Osteocyte (in vitro differentiated cells): ENCODE measurements around the gene COA1. TPM values are rescaled to one million over a fixed set of nuclear protein-coding genes. Genes with fewer than 3 reads are reported as not detected.

Source experiments
- DNase-seq: peaks from one replicate; pipeline ENCODE4 v3.0.0; 2021; ENCODE audit warnings: mixed read lengths; ENCODE audit not compliant: unreplicated experiment; ENCODE audit errors: extremely low spot score
- H3K27ac Mint-ChIP-seq: one replicate; pipeline ENCODE4 v1.8.0; 2021; ENCODE audit warnings: mild to moderate bottlenecking, mixed read lengths; ENCODE audit not compliant: unreplicated experiment
- H3K27me3 Mint-ChIP-seq: one replicate; pipeline ENCODE4 v1.8.0; 2021; ENCODE audit warnings: mixed read lengths; ENCODE audit not compliant: unreplicated experiment
- H3K36me3 Mint-ChIP-seq: one replicate; pipeline ENCODE4 v1.8.0; 2021; ENCODE audit warnings: mixed read lengths; ENCODE audit not compliant: unreplicated experiment
- H3K4me1 Mint-ChIP-seq: one replicate; pipeline ENCODE4 v1.8.0; 2021; ENCODE audit warnings: mixed read lengths; ENCODE audit not compliant: unreplicated experiment
- H3K4me3 Mint-ChIP-seq: one replicate; pipeline ENCODE4 v1.8.0; 2021; ENCODE audit warnings: mild to moderate bottlenecking, moderate library complexity, mixed read lengths; ENCODE audit not compliant: unreplicated experiment
- H3K9me3 Mint-ChIP-seq: one replicate; pipeline ENCODE4 v1.8.0; 2021; ENCODE audit warnings: mixed read lengths; ENCODE audit not compliant: unreplicated experiment
- CTCF ChIP-seq: fragments of 200-600 bp; sonication (generic); IDR thresholded peaks from 2 replicates; pipeline ENCODE4 v1.5.0; 2021; ENCODE audit warnings: antibody characterized with exemption, mild to moderate bottlenecking, moderate library complexity
- total RNA-seq: library from RNA; stranded (reverse); gene quantifications from 2 replicates; pipeline ENCODE4 v1.2.1, GENCODE V29; 2021

The COA1 gene
- total RNA-seq, 1 donor from 2014 or later: 45.9 TPM

- TF ChIP-seq CTCF: no peak
- H3K4me1 Mint-ChIP-seq: peaks cover 14% of the 10 kb centered on the region
- H3K27me3 Mint-ChIP-seq: peaks cover 2% of the 10 kb centered on the region
- H3K27ac Mint-ChIP-seq: no peak overlapping the region
- no peak overlapping the region for H3K4me3 Mint-ChIP-seq
- H3K9me3 Mint-ChIP-seq: no peaks in the 10 kb centered on the region
- H3K36me3 Mint-ChIP-seq: peaks cover 3% of the 10 kb centered on the region
- DNase-seq: peak; percentile 60
These were observed 37.2 kb upstream of the COA1 start for GRCh38 chr7:43766564-43766963.

DNA sequence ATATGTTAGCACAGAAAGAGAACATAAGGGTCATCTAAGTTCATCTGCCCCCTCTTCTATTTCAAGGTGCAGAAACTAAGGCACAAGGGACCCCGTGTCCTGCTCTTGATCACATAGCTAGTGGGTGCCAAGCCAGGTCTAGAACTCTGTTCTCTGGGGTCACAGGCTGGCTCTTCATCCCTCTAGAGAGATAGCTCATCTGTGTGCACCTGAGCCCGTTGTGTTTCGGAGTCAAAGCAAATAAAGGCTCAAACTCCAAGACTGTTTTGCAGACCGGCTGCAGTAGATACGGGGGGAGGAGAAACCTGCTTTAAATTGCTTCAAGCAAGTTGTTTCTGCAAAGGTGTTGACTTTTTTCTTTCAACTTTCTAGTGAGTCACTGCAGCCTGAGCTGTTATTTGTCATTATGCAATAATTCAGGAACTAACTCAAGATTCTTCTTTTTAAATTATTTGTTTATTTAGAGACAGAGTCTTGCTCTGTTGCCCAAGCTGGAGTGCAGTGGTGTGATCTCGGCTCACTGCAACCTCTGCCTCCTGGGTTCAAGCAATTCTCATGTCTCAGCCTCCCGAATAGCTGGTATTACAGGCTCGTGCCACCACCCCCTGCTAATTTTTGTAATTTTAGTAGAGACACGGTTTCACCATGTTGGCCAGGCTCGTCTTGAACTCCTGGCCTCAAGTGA lies 35.6 kb upstream of the COA1 start:
- Mint-ChIP-seq H3K27me3 (peaks cover 8% of the 10 kb centered on the region), H3K4me3 (no peak overlapping the region), H3K4me1 (peaks cover 15% of the 10 kb centered on the region), H3K9me3 (no peaks in the 10 kb centered on the region), H3K36me3 (no peaks in the 10 kb centered on the region), H3K27ac (no peak overlapping the region)
- DNase-seq: peak; percentile 32
- no peak for TF ChIP-seq CTCF

- TF ChIP-seq CTCF: no peak
- Mint-ChIP-seq H3K9me3 (no peaks in the 10 kb centered on the region), H3K27ac (no peak overlapping the region)
These were observed 34.9 kb upstream of the COA1 start for GRCh38 chr7:43764039-43764761.

GRCh38 chr7:43763183-43763582 lies 33.9 kb upstream of the COA1 start:
- no peaks in the 10 kb centered on the region for H3K9me3 Mint-ChIP-seq
- no peak for TF ChIP-seq CTCF
- H3K27ac Mint-ChIP-seq: no peak overlapping the region
- H3K36me3 Mint-ChIP-seq: no peaks in the 10 kb centered on the region
- H3K4me3 Mint-ChIP-seq: no peak overlapping the region
- DNase-seq: peak; percentile 66
- H3K4me1 Mint-ChIP-seq: peaks cover 23% of the 10 kb centered on the region
- peaks cover 12% of the 10 kb centered on the region for H3K27me3 Mint-ChIP-seq

More at GRCh38 chr7:43764039-43764761, 34.9 kb upstream of the COA1 start:
- H3K36me3 Mint-ChIP-seq: no peaks in the 10 kb centered on the region
- no peak overlapping the region for H3K4me3 Mint-ChIP-seq
- peaks cover 21% of the 10 kb centered on the region for H3K4me1 Mint-ChIP-seq
- peak; percentile 19 for DNase-seq
- peaks cover 12% of the 10 kb centered on the region for H3K27me3 Mint-ChIP-seq

DNA sequence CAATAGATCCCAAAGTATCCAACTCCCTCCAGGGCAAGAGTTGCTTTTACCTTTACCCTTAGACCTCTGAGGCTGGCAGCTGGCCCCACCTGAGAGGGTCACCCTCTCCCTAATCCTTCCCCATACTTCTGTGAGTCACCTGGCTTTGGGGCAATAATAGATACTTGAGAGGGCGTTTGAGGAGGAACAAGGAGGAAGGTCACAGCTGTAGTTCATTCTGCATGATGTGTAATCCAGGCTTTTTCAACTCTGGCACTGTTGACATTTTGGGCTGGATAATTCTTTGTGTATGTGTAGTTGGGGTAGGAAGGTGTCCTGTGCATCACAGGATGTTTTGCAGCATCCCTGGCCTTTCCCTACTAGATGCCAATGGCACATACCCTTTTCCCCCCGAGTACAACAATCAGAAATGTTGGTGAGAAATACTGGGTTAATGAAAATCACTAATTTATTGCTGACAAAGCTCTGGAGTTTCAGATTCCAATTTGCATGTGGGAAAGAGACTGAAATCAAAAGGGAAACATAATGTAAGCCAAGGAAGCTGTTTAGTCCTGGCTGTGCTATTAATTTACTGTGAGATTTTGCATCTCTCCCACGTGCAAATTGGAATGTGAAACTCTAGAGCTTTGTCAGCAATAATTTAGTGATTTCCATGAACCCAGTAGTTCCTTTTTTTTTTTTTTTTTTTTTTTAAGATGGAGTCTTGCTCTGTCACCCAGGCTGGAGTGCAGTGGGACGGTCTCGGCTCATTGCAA lies 32.8 kb upstream of the COA1 start:
- TF ChIP-seq CTCF: no peak
- DNase-seq: peak; percentile 19
- no peaks in the 10 kb centered on the region for H3K9me3 Mint-ChIP-seq
- H3K27ac Mint-ChIP-seq: no peak overlapping the region
- peaks cover 12% of the 10 kb centered on the region for H3K27me3 Mint-ChIP-seq
- H3K36me3 Mint-ChIP-seq: no peaks in the 10 kb centered on the region
- peaks cover 26% of the 10 kb centered on the region for H3K4me1 Mint-ChIP-seq
- no peak overlapping the region for H3K4me3 Mint-ChIP-seq
